ENCODE results near the gene C1QTNF6. TPM values are rescaled to one million over a fixed set of nuclear protein-coding genes. Genes with fewer than 3 reads are reported as not detected.
A peak's percentile ranks its signal among the peaks of the same experiment; 100 is the strongest.

C1QTNF6 gene
- total RNA-seq, 1 donor from 2014 or later = 5.3 TPM

- ATAC-seq = peak; percentile 78 to 82
- Histone ChIP-seq H3K27me3 (ENCODE audit: low read depth) (no peaks in the 10 kb centered on the region), H3K27ac (peak overlapping the region; percentile 65), H3K4me3 (peak overlapping the region; percentile 21), H3K9me3 (no peaks in the 10 kb centered on the region), H3K36me3 (peaks cover 1% of the 10 kb centered on the region), H3K4me1 (peaks cover 54% of the 10 kb centered on the region)
- DNase-seq = peak; percentile 76
- intact Hi-C loops (cut with DNase I) = no loop called here
- TF ChIP-seq, protein P1, sequence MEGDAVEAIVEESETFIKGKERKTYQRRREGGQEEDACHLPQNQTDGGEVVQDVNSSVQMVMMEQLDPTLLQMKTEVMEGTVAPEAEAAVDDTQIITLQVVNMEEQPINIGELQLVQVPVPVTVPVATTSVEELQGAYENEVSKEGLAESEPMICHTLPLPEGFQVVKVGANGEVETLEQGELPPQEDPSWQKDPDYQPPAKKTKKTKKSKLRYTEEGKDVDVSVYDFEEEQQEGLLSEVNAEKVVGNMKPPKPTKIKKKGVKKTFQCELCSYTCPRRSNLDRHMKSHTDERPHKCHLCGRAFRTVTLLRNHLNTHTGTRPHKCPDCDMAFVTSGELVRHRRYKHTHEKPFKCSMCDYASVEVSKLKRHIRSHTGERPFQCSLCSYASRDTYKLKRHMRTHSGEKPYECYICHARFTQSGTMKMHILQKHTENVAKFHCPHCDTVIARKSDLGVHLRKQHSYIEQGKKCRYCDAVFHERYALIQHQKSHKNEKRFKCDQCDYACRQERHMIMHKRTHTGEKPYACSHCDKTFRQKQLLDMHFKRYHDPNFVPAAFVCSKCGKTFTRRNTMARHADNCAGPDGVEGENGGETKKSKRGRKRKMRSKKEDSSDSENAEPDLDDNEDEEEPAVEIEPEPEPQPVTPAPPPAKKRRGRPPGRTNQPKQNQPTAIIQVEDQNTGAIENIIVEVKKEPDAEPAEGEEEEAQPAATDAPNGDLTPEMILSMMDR (IDR thresholded peaks at IDR 0.05) = peak; percentile 16
Measured at GRCh38 chr22:37176464-37177061, 11.5 kb downstream of the C1QTNF6 start.

GRCh38 chr22:37175414-37176281, 12.4 kb downstream of the C1QTNF6 start:
- H3K4me1 ChIP-seq = peaks cover 52% of the 10 kb centered on the region
- H3K27ac ChIP-seq = peak overlapping the region; percentile 65
- H3K9me3 ChIP-seq = no peaks in the 10 kb centered on the region
- intact Hi-C loops (cut with DNase I) = no loop called here
- DNase-seq (peak; percentile 45), ATAC-seq (no peak)
- no peak overlapping the region for H3K4me3 ChIP-seq
- no peaks in the 10 kb centered on the region for H3K27me3 ChIP-seq (ENCODE audit: low read depth)
- H3K36me3 ChIP-seq = no peaks in the 10 kb centered on the region
- TF ChIP-seq, protein P1 (IDR thresholded peaks at IDR 0.05) = no peak

DNA sequence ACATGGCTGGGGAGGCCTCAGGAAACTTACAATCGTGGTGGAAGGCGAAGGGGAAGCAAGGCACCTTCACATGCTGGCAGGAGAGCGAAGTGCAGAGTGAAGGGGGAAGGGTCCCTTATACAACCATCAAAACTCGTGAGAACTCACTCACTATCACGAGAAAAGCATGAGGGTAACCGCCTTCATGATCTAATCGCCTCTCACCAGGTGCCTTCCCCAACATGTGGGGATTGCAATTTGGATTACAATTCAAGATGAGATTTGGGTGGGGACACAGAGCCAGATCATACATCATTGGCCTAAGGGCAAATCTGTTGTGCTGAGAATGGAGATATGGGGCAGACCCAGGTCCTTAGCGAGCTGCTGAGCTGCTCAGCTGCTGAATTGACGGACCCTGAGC, 13.1 kb downstream of the C1QTNF6 start:
- intact Hi-C loops (cut with DNase I) = no loop called here
- Histone ChIP-seq H3K4me1 (peaks cover 45% of the 10 kb centered on the region), H3K36me3 (no peaks in the 10 kb centered on the region), H3K27me3 (ENCODE audit: low read depth) (no peaks in the 10 kb centered on the region), H3K9me3 (no peaks in the 10 kb centered on the region), H3K27ac (no peak overlapping the region), H3K4me3 (no peak overlapping the region)
- DNase-seq = no peak
- TF ChIP-seq, protein P1 (IDR thresholded peaks at IDR 0.05) = no peak
- ATAC-seq = no peak

DNA sequence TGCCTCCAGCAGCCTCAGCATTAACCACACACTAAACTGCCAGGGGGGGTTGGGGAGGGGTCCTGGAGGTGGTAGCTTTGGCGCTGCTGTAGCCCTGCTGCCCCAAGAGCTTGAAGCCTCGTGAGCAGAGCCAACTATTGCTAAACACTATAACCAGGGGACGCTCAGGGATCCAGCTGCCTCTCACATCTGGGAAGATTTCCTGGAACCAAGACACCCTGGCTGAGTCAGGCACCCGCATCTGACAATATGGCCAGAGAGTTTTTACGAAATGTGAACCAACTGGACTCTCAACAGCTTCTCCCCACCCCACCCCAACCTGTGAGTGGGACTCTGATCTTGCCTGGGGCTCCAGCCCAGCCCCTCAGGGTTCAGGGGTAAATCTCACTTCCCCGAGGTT, 14.3 kb downstream of the C1QTNF6 start:
- TF ChIP-seq, protein P1 (IDR thresholded peaks at IDR 0.05) = no peak
- H3K4me1 ChIP-seq = peaks cover 33% of the 10 kb centered on the region
- H3K9me3 ChIP-seq = no peaks in the 10 kb centered on the region
- intact Hi-C loops (cut with DNase I) = no loop called here
- no peaks in the 10 kb centered on the region for H3K27me3 ChIP-seq (ENCODE audit: low read depth)
- ATAC-seq (no peak), DNase-seq (peak; percentile 16)
- no peaks in the 10 kb centered on the region for H3K36me3 ChIP-seq
- no peak overlapping the region for H3K27ac ChIP-seq
- H3K4me3 ChIP-seq = no peak overlapping the region

DNA sequence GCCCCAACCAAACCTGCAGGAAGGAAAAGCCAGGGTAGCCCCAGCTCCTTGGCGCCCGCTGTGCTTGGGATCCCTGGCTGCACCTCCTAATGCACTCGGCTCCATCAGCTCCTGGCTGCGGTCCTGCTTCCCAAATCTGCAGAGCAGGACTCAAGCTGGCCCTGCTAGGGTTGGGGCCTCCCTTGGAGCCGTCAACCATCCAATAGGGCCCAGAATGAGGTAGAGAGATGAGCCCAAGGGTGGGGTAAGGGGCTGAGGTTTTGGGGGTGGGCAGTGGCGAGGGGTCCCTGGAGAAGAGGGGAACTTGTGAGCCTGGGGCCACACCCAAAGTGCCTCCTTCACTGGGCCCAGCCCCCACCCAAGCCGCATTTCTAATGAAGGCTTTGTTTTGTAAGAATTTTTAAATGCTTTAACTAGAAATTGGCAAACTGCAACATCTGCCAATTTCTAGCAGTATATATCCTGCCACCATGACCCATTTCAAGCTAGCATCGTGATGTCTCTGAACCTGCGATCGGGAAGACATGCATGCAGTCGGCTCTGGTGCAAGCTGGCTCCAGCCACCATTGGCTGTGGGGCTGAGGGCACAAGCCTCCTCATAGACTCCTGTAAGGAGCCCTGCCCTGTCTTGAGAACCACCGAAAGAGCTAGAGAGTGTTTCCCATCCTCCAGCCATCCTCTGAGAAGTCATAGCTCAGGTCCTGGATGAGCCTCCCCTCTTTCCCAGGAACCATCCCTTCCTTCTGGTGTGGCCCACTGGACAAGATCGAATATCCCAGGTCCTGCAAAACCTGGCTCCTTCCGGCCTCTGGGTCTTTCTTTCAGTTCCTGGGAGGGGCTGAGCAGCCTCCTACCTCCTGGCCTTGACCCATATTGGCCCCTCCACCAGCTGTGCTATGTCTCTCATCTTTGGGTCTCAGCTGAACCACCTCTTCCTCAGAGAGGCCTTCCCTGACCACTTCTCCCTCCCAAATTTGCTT, 15.5 kb downstream of the C1QTNF6 start:
- intact Hi-C loops (cut with DNase I) = no loop called here
- ATAC-seq (no peak), DNase-seq (peak; percentile 28)
- Histone ChIP-seq H3K36me3 (no peaks in the 10 kb centered on the region), H3K27ac (no peak overlapping the region), H3K27me3 (ENCODE audit: low read depth) (no peaks in the 10 kb centered on the region), H3K9me3 (no peaks in the 10 kb centered on the region), H3K4me3 (no peak overlapping the region), H3K4me1 (peaks cover 21% of the 10 kb centered on the region)
- TF ChIP-seq, protein P1 (IDR thresholded peaks at IDR 0.05) = no peak

All from lower lobe of right lung (tissue), 2 donors.